Activated CD8-positive, alpha-beta memory T cell treated with anti-CD3 and anti-CD28 coated beads for 4 hours (primary cell): Measurements from ENCODE around the gene FILIP1.

Source experiments
- DNase-seq, 2 donors: peaks; one replicate each; pipeline ENCODE4 v3.0.0-alpha.2; 2020; ENCODE audit warnings: low read depth in 2 of 2

The FILIP1 gene

DNA sequence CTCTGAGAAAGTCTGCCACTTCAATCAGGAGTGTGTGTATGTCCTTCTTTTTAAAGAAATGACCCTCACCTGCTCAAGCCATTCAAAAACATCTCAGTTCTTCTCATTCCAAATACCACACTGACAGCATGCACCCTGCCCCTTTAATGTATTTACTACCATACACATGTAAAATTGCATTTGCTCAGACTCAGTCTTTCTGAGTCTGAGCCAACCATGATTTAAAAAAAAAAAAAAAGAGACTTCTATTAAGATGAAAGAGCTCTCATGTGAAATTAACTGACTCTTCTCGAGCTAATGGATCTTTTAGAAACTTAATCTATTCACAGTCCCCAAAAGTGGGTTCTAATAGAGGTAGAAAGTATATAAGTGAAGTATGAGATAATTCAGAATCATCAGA lies 1.4 kb upstream of the FILIP1 start:
- DNase-seq = no peak

DNA sequence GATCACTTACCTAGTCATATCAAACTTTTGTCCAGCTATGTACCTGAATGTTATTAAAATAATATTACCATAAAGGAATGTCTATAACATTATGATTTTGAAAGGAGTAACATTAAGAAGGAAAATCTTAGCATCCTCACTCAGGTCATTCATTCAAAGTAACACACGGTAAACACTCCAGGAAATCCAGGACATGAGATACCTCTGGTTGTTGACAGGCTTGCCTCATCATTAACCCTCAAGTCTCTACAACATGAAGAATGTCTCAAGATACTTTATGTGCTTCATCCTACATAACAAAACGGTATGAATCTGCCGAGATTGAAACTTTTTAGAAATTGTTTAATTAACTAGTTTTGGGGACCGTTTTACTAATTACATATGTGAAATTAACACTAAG lies 690 bp upstream of the FILIP1 start:
- DNase-seq = no peak

DNA sequence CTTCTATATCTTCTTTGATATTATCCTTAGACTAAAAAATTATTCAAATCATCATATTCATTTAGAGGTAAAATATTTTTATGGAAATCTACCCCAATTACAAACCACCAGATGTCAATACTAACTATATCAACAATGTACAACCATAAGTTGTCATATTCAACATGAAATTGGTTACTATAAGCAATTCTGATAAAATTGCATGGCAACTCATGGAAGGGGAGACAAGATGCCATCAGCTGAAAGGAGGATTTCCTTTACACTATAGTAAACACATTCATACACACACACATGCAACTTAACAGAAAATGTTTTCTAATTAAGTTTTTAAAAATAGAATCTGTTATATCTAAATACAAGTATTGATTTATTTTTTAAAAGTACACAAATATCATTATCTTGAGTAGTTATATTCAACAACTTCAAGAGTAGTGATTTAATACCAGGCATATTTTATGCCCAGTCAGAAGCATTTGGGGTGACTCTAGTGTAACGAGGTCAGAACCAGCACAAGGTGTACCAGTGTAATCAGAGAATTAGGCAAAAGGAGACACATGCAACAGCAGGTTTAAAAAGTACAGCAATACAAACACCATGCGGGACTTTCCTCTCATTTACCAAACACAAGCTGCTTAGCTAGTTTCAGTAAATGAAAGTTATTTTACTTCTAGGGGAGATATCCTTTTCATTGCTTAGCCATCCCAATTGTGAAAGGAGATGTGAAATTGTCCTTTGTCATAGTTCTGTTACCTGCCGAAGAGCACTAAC lies 1.0 kb downstream of the FILIP1 start:
- DNase-seq = no peak

DNA sequence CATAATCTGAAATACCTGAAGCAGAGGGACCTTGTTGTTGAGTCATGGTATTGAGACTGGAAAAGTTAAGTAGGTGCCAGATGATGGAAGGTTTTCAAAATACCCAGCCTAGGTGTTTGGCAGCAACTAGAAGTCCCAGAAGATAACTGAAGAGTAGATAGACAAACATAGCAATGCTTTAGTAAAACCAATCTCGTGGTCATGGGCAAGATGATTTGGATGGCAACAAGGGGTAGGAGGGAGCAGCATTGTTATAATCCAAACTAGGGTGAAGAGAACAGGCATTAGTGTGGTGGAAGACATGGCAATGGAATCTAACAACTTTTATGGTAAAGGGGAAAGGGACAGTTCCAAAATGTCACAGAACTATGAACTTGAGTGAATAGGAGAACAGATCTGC lies 2.3 kb downstream of the FILIP1 start:
- DNase-seq = no peak

DNA sequence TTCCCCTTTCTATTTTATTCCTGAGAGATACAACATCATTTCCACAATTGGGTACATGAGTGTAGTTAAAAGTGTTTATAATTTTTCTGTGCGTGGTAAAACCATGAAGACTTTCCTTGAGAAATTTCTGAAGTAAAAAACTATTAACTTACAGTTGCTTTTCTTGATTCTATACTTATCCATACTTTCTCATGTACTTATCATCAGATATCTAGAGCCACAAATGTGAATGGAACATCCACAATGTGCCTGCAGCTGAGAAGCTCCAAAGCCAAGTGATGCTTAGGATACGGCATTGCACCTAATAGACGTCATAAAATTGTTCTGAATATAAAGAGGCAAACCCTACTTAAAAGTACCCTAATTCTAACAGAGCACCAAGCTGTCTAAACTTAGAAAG lies 2.9 kb downstream of the FILIP1 start:
- DNase-seq = no peak

DNA sequence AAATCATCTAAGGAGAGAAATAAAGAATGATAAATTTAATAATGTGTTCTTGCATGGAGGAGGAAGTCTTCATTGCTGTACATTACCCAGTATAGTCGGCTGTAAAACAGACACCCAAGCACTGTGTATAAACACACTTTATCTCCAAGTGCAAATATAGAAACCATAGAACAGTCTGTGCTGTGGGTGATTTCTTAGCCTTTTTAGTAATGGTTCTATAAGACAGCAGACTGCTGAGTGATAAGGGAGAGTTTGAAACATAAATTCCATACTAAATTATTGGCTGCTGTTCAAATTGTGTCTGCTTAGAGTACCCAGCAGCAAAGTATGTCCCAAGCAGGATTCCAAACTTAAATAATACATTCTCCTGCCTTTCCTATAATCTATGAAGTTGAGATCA lies 4.6 kb downstream of the FILIP1 start:
- DNase-seq = no peak

DNA sequence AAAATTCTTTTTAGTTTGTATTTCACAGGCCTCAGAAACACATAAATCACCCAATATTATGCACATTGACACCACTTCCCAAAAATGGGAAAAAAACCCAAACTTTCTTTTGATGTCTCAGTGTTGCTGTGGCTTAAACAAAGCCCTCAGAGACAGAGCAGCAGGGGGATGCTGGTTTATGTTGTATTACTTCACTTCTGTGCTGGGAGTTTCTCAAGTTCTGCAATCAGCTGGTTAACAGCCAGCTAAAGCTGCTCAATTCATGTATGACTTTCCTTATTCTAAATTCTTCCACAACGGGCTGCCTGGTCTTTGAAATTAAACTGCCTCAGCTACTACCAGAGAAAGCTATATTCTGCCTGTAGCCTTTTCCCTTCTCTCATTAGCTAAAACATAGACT lies 5.6 kb downstream of the FILIP1 start:
- no peak for DNase-seq

DNA sequence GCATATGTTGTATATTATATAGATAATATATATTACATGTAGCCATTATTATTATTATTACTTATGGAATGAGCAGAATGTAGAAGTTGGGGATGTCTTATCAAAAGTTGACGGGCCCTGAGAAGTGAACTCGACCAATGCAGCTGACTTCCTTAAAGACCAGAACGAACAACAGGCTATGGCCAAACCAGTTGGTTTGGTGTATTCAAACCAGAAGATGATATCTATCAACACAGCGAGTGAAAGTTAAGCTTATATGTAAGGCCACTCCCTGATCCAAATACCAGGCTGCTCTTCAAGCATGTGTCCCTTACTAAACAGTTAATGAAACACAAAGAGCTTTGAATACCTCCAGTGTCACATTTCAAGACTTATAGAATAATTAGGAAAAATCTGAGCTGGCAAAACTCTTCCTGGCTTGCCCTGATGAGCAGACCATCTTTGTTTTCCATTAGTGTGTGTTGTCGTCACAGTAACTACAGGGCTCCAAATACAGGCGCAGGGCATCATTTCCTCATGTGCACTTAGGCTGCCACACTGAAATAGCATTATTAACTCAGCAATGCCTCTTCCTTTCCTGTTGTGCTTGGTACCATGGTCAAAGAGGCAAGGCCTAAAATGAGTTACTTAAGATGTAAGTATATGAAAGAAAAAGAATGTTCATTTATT lies 6.6 kb downstream of the FILIP1 start:
- no peak for DNase-seq

DNA sequence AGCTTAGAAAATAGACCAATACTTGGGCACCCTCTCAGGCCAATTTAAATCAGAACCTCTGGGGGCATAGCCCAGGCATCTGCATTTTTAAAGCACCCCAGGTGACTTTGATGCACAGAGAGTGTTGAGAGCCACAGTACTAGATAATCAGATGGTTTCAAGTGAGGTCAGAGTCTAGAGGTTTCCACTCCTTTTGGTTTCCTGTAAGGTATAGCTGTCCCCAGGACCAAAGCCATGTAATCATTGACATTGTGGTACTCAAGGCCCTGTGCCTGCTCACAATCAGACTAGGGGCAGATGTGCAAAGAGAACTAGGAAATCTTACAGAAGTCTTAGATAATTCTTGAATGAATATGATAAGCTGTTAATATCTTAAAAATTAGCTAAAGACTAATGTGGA lies 9.1 kb downstream of the FILIP1 start:
- no peak for DNase-seq

DNA sequence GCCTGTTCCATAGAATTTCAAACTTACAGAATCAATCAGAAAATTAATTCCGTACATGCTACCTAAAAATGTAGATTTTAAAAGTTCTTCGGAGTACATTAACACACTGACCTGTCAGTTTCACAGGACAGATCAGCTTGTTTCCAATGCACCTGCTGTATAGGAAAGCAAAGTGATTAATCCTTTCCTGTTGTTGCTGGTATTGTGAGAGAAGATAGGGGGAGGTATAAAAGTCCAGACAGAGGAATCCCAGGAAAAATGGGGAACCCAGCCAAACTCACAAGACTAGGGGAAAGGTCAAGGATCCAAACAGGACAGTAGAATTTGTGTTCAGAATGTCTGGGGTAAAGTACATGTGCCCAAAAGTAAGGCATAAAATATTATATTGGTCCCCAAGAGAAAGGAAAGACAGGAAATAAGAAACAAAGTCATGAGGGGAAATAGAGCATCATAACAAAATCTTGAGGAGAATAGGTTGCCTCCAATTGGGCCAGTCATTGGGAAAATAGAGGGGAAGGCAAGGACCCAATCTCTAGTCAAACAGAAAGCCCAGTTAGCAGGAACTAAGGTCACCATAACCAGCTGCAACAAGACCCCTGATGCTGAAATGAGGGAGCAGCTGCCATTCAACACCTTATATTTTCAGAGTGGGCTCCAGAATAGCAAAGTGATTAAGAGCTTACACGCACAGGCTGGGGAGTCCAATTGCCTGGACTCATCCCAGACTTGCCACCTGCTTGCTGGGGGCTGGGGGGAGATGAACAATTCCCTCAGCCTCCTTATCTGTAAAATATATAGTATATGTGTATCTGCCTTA lies 10.3 kb downstream of the FILIP1 start:
- no peak for DNase-seq

DNA sequence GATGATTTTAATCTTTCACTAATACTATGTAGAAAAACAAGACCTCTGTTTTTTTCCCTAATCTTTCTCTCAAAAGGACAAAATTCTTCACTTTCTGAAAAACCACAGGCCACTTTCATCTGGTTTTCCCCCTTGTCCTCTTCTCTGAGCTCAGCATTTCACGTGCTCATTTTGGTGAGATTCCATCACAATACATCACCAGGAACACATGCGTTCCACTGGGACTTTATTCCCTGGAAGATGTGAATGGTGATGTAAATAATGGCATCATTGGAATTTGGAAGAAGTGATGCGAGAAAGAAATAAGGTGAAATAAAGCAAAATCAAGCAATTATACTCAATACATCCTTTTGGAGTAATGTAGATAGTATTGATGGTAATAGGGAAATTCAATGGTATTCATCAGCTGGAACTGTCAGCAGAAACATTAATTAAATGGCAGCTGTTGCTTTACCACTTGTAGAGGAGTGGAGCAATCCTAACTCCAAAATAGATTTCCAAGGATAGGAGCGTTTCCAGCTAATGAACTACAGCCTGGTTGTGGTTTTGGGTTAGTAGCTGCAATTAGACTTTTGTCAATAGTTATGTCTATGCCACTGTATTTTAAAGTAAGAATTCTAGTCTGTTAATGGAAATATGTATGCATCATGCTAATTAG lies 11.5 kb downstream of the FILIP1 start:
- no peak for DNase-seq

DNA sequence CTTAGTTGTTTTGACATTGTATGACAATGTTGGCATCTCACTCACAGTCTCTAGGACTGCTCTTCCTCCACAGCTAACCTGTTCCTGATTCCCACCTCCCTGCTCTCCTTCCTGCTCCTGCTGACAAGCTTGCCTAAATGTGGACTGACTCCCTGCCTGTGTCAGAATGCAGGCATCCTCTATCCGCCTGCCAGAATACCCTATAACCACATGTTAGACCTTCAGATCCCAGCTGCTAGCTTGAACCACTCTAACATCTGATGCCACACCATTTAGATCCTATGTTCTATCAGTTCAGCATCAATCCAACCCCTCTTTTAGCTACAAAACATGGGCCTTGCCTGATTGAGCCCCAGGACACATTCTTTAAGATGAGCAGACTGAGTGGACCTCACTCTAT lies 12.2 kb downstream of the FILIP1 start:
- no peak for DNase-seq

DNA sequence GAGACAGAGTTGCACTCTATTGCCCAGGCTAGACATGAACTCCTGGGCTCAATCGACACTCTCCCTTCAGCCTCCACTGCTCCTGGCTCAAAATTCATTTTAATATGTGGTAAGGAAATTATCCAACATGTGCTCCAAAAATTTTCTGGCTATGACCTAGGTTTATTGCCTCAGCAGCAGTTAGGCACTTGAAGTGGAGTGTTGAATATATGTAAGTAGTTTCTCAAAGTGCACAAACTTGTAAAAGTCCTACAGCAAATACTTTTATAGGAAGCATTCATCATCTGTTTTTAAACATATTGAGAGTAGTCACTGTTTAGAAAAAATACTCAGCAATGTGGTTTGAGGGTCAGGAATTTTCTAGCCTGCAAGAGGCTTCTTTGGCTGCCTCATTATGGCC lies 13.2 kb downstream of the FILIP1 start:
- DNase-seq = no peak

DNA sequence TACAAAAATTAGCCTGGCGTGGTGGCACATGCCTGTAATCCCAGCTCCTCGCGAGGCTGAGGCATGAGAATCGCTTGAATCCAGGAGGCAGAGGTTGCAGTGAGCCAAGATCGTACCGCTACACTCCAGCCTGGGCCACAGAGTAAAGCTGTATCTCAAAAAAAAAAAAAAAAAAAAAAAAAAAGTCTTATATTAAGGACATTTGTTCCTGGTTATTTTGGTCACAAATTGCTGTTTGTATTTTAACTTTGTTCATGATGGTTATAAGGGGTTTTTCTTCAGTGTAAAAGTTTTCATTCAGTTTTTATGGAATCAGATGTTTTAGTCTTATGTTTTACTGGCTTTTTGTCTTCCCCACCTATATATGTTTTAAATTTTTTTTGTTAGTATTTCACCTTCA lies 13.9 kb downstream of the FILIP1 start:
- no peak for DNase-seq

DNA sequence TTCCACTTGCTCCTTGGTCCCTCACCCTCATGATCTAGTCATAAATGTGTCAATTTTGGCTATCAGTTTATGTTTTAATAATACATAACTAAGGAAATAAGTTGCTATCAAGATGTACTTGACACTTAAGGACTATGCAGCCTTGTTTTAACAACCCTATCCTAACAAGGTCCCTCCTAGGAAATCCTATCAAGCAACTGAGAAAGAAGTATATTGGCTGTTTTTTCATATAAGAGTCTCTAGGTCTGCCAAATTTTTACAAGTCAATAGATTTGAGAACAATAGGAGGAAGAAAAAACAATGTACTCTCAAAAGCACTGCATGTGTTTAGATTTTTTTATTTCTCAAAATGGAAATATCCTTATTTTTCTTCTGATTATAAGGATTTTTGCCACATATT lies 14.7 kb downstream of the FILIP1 start:
- no peak for DNase-seq

DNA sequence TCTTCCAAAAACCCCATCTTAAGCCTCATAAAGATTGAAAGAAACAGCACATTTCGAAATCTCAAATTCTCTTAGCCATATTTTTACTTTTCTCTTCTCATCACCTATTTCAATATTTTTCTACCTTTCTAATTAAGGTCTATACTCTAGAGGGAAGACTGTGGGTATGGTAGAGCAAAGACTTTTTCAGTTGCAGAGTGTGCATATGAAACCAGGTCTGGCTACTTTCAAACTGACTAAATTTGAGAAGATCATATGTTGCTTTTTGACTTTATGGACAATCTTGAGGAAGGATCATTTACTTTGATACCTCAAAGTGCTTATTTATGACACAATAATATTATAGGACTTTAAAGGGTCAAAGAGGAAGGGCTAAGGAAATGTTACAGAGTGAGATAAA lies 20.7 kb downstream of the FILIP1 start:
- DNase-seq = no peak

DNA sequence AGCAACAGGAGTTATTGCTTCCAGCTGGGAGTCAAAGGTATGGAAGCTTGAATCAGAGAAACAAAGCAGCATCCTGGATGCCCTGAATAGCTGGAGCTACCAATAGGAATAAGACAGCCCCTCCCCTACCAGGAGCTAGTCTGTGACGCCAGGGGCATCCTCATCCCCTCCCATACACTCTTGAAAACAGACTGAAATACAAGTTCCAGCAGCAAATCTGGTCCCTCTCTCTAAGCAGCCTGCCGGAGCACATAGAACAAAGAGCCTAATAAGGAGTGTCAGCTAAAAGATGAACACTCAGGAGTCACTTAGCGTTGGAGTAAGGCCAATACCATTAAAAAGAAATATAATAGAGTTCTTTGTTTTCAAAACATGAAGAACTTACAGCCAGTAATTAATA lies 25.6 kb downstream of the FILIP1 start:
- no peak for DNase-seq

DNA sequence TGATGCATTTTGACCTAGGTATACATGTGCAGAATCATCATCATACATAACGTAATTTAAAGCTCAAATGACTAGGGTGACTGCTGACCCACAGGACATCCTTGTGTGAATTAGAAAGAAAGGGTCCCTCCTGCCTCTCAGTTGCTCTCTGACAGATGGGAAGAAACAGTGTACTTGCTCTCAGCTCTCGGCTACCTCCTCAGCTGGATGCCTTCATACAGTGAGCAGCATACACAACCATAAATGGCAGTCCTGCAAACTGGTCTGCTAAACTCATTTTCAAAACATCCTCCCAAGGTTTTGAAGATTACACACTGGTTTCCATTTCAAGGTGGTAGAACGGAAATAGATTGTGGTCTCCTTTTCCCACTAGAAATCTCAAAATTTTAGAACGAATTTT lies 26.3 kb downstream of the FILIP1 start:
- DNase-seq = no peak

DNA sequence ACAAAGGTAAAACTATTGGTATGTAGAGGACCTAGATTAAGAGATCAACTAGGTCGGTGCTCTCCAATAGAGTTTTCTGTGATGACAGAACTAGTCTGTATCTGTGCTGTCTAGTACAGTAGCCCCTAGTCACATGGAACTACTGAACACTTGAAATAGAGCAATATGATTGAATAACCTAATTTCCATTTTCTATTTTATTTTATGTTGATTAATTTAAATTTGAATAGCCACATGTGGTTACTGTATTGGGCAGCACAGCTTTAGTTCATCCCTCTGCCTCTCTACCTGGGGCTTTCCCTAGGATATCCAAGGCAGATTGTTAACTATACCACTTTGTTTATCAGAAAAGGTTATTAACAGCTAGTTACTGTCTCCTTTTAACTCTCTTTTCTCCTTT lies 27.0 kb downstream of the FILIP1 start:
- no peak for DNase-seq

DNA sequence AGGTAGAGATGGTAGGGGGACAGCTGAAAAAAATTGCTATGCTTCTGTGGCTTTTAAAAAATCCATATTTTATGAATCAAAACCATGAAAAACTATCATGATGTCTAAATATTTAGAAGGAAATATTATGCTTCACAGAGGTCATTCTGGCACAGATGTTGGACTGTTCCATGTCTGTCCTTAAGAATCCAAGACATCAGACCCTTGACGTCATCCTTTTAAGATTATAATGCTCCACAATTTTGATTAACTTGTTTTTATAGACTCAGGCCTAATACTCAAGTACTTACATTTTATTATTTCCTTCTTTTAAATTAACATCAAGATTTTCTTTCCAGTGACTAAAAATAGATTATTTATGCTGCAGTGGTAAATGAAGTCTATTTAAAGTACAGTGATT lies 29.7 kb downstream of the FILIP1 start:
- no peak for DNase-seq

DNA sequence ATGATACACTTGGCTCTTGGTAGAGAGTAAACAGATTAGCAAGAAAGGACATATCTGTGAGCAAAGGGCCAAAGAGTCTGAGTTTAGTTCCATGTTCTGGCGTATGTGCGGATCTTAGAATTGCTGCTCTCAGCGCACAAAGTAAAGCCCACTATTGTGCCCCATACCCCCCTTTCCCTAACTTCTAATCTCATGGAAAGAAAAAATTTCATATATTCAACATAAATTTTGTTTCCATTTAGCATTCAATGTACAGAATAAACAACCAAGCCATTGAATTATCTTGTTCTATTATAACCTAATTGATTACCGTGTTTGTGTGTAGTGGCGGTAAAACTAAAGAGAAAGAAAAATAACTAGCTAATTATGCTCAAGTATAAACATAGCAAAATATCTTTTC lies 30.5 kb downstream of the FILIP1 start:
- DNase-seq = no peak

DNA sequence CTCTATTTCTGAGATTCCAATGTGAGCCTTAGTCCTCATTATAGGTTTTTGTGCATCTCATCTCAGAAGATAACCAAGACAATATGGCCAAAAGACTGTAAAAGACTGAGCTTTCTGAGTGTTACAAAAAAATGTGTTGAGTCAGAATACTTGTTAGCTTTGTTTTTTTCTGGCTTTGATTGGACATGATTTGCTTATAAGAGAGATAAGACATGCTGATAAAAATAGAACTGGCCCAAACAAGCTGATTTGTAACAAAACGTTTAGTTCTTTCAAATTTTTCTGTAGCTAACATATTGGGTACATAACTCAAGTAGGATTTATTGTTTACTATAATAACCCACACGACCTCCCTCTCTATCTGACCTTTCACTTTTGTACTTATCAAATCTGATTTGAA lies 32.9 kb downstream of the FILIP1 start:
- DNase-seq = no peak
